GM19395 (cell line): ENCODE measurements around the gene PCYT1A.
A peak's percentile ranks its signal among the peaks of the same experiment; 100 is the strongest.
"Not testable (repeated sequence)": the region's sequence is repeated elsewhere in the genome, so short reads cannot be mapped to it uniquely, and the experiment has no call there.

Experiments
- ATAC-seq: cut with Tn5 transposase; IDR thresholded peaks from one replicate; pipeline ENCODE4 v1.9.1; 2021; ENCODE audit warnings: mild to moderate bottlenecking, moderate library complexity; ENCODE audit not compliant: unreplicated experiment

The PCYT1A gene

GRCh38 chr3:196287440-196288140 lies at the start of gene PCYT1A:
Gene PCYT1A (minus strand): TSS chr3:196287726. CDS start chr3:196270531, 17,195 bp downstream.
- peak; percentile 81 for ATAC-seq

DNA sequence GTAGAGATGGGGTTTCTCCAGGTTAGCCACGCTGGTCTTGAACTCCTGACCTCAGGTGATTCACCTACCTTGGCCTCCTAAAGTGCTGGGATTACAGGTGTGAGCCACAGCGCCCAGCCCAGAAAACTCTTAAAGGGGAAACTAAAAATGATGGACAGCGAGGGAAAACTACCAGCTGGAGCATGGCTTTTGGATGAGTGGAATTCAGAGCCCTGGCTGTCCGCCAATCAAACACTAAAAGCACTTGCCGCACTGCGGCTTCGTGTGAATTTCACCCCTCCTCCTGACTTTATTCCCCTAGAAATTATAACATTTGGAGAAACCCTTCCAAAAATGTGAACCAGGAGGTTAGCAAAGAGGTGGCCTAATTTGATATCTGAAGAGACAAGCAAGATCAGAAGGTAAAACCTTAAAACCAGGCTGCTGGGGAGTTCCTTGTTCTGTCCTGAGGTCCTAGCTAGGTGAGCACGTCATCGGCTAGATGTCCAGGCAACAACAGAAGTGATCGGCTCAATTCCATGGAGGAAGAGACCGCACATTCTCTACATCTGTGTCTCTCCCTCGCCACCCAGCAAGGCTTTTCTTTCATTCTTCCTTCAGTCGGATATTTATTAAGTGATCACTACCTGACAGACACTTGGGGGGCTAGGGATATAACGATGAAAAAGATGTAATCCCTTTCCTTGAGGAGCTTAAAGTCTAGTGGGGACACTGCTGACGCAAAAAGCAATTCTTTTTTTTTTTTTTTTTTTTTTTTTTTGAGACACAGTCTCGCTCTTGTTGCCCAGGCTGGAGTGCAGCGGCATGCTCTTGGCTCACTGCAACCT lies 49.0 kb upstream of the PCYT1A start:
- ATAC-seq, result no peak

GRCh38 chr3:196335503-196335948 lies 48.0 kb upstream of the PCYT1A start:
- no peak for ATAC-seq

- no peak for ATAC-seq
These were observed 47.5 kb upstream of the PCYT1A start for GRCh38 chr3:196334982-196335381.

- ATAC-seq, result no peak
These were observed 44.6 kb upstream of the PCYT1A start for GRCh38 chr3:196332168-196332567.

DNA sequence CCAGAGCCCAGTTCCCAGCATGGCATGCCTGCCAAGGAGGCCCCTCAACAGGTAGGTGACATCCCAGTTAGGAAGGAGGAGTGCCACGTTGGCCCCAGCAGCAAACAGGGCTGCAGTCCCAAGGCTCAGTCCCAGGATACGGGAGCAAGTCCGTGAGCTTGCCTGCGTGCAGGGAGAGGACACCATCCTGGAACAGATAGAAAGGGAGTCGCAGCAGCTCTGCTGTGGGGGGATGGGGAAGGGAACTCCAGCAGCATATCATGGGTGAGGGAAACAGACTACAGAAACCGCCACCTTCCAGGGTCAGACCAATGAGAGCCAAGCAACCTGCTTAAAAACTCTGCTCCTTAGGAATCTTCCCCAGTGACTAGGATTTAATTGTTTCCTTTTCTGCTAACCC lies 39.9 kb upstream of the PCYT1A start:
- ATAC-seq, result no peak

- no peak for ATAC-seq
These were observed 39.4 kb upstream of the PCYT1A start for GRCh38 chr3:196326936-196327335.

- ATAC-seq, result no peak
These were observed 36.2 kb upstream of the PCYT1A start for GRCh38 chr3:196323691-196324090.

DNA sequence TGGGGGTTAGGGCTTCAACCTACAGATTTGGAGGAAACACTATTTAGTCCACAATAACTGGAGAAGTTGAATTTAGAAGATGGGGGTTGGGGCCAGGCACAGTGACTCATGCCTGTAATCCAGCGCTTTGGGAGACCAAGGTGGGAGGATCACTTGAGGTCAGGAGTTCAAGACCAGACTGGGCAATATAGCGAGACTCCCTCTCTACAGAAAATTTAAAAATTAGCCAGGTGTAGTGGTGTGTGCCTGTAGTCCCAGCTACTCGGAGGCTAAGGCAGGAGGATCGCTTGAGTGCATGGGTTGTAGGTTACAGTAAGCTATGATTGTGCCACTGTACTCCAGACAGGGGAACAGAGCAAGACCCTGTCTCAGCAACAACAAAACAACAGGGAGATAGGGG lies 35.5 kb upstream of the PCYT1A start:
- ATAC-seq, result no peak

DNA sequence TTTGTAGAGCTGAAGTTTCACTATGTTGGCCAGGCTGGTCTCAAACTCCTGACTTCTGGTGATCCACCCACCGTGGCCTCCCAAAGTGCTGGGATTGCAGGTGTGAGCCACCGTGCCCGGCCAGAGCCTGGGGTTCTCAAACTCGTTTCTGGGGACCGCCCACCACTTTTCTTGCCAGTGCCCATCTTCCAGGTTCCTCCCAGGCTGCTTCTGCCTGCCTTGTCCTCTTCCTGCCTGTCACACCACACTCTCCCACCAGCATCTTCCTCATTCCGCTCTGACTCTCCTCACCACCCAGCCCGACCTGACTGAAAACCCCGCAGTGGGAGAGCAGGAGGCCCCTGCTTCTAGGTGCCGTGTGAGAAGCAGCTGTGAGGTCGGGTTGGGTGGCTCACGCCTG lies 33.6 kb upstream of the PCYT1A start:
- ATAC-seq, result no peak

- ATAC-seq, result no peak
These were observed 32.6 kb upstream of the PCYT1A start for GRCh38 chr3:196320137-196320536.

GRCh38 chr3:196317687-196318467 lies 30.4 kb upstream of the PCYT1A start, which contains the start of gene DYNLT2B:
Gene DYNLT2B (minus strand): TSS chr3:196318240. CDS start chr3:196318152, 88 bp downstream.
- ATAC-seq, result peak; percentile 78

DNA sequence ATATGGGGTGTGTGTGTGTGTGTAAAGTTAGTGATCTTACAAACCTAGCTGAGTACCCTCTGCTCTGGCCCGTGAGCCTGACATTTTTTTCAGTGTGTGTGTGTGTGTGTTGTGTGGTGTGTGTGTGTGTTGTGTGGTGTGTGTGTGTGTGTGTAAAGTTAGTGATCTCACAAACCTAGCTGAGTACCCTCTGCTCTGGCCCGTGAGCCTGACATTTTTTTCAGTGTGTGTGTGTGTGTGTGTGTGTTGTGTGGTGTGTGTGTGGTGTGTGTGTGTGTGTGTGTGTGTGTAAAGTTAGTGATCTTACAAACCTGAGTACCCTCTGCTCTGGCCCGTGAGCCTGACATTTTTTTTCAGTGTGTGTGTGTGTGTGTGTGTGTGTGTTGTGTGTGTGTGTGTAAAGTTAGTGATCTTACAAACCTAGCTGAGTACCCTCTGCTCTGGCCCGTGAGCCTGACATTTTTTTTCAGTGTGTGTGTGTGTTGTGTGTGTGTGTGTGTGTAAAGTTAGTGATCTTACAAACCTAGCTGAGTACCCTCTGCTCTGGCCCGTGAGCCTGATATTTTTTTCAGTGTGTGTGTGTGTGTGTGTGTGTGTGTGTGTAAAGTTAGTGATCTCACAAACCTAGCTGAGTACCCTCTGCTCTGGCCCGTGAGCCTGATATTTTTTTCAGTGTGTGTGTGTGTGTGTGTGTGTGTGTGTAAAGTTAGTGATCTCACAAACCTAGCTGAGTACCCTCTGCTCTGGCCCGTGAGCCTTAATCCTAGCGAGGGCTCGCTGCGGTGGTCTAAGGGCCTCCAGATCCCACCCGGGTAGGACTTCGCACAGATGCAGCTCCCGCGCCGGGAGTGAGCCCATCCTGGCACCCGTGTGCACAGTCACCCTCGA lies 29.5 kb upstream of the PCYT1A start:
- ATAC-seq, result peak; percentile 39

- ATAC-seq, result no peak
These were observed 28.3 kb upstream of the PCYT1A start for GRCh38 chr3:196315821-196316220.

DNA sequence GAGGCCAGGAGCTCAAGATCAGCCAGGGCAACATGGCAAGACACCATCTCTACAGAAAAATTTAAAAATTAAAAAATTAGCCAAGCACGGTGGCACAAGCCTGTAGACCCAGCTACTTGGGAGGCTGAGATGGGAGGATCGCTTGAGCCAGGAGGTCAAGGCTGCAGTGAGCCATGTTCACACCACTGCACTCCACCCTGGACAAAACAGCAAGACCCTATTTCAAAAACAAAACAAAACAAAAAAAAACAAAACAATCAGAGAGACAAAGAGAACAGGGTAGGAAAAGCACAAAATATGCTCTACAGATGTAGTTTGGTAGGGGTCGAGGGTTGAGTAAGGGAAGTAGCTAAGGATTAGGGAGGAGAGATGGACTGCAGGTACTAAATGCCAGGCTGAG lies 27.1 kb upstream of the PCYT1A start:
- ATAC-seq, result no peak

GRCh38 chr3:196314086-196314485 lies 26.6 kb upstream of the PCYT1A start:
- ATAC-seq, result not testable (repeated sequence)

DNA sequence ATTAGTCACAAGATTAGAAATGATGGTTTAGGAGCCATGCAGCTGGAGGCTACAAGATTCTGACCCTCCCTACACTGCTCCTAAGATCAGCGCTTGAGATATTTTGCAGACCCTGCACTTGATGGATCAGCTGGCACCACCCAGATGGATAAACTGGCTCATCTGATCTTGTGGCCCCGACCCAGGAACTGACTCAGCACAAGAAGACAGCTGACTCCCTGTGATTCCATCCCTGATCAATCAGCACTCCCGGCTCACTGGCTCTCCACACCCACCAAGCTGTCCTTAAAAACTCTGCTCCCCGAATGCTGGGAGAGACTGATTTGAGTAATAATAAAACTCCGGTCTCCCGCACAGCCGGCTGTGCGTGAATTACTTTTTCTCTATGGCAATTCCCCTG lies 15.4 kb upstream of the PCYT1A start:
- ATAC-seq, result not testable (repeated sequence)

GRCh38 chr3:196302551-196302950 lies 15.0 kb upstream of the PCYT1A start:
- ATAC-seq, result not testable (repeated sequence)

DNA sequence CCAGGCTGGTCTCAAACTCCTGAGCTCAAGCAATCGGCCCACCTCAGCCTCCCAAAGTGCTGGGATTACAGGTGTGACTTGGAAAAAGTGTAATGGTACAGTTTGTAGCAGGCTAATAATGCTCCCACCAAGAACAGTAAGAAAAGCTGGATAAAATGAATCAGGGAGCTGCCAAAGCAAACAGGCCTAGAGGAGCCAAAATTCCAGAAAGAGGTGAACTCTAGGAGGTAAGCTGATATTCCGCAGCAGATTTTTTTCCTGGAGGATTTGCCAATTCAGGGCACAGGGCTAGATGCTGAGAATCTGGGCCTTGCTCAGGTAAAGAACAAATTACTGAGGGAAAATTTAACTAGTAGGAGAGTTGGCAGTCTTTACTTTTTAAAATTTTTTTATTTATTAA lies 11.0 kb upstream of the PCYT1A start:
- ATAC-seq, result no peak

DNA sequence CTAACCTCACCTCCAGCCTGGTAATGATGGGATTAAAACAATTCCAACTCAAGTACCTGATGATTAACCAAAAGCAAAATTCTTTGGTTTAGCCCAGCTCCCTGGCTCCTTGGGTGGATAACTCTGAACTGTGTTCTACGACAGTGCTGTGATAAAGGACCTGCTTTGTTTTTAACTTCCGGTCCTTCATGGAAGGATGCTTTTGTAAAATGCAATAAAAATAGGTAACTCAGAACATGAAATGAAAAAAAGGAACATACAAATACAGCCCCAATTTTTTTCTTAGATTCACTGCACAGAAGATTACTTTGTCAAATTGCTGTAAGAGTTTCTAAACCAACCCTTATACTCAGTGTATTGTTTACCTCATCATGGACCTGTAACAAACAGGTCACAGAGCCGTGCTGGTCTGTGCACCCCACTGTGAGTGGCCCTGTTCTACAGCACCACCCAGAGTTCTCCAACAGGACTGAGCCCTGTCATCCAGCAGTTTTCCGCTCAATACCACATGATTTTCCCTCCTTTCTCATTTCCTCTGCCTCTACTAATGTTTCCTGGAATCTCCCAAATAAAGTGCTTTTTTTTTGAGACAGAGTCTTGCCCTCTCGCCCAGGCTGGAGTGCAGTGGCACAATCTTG lies 4.9 kb upstream of the PCYT1A start:
- no peak for ATAC-seq
